GM12874 (cell line): ENCODE results near the gene MMEL1.

Source experiments
- TF ChIP-seq, protein P1 (sequence below): IDR thresholded peaks from 2 replicates; pipeline ENCODE4 v1.5.1; 2011; ENCODE audit warnings: low read depth, mild to moderate bottlenecking, control low read depth, low read length, moderate library complexity; ENCODE audit not compliant: insufficient read depth

MMEL1 gene

GRCh38 chr1:2547210-2548067 is 85.4 kb downstream of the MMEL1 start:
- TF ChIP-seq, protein P1, sequence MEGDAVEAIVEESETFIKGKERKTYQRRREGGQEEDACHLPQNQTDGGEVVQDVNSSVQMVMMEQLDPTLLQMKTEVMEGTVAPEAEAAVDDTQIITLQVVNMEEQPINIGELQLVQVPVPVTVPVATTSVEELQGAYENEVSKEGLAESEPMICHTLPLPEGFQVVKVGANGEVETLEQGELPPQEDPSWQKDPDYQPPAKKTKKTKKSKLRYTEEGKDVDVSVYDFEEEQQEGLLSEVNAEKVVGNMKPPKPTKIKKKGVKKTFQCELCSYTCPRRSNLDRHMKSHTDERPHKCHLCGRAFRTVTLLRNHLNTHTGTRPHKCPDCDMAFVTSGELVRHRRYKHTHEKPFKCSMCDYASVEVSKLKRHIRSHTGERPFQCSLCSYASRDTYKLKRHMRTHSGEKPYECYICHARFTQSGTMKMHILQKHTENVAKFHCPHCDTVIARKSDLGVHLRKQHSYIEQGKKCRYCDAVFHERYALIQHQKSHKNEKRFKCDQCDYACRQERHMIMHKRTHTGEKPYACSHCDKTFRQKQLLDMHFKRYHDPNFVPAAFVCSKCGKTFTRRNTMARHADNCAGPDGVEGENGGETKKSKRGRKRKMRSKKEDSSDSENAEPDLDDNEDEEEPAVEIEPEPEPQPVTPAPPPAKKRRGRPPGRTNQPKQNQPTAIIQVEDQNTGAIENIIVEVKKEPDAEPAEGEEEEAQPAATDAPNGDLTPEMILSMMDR = no peak

DNA sequence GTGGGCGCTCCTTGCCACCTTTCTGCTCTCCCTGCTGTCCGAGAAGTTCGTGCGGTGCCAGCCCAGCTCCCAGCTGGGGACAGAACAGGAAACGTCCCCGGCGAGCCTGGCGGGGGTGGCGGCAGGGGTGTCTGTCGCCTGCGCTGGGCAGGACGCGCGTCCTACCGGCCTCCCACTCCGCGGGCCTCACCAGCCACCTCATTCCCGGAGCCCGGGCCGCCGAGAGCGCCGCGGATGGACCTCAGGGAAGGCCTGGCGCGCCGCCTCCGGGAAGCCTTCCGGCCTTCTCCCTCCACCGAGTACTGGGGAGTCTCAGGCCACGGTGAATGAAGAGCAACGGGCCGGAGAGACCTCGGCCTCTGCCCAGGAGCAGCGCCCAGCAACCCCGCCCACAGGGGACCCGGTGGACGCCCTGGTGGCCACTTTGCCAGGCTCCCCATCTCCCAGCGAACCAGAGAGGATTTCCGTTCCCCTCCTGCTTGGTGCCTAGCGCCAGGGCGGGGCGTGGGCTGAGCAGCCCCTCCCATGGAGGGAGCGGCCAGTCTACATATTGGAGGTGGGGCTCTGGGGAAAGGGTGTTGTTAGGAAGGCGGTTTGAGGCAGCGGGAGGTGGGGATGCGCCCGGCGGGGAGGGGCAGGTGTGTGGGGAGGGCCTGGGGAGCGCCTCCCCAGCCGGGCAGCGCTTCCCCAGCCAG is 86.2 kb downstream of the MMEL1 start:
- TF ChIP-seq, protein P1 = no peak

DNA sequence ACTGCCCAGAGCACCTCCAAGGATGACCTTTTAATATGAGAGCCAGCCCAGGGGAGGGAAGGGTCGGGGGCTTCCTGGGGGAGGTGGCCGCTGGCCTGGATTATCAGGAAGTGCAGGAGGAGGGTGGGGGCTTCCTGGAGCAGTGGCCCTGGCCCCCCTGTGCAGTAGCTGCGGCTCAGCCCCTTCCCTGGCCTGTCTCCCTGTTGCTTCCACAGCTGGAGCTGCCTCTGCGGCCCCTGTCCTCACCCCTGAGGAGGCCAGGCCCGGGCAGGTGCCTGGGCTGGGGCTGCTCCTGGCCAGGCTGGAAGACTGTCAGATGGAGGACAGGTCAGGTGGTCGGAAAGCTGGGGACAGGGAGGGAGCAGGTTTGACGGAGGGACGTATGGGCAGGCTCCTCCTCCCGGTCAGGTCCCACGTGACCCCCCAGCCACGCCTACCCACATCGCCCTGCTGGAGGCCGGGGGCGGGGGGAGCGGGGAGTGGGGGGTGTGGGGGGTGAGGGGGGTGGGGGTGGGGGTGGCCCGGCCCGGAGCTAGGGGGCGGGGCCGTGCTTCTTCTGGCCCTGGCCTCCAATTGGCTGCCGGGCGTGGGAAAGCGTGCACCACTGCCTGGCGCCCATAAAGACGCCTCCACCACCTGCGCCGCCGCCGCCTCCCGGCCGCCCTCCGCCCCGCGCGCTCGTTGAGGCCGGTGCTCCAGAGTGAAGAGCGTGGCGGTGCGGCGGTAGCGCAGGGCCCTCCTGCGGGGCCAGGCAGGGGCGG is 86.9 kb downstream of the MMEL1 start:
- TF ChIP-seq, protein P1 = no peak

DNA sequence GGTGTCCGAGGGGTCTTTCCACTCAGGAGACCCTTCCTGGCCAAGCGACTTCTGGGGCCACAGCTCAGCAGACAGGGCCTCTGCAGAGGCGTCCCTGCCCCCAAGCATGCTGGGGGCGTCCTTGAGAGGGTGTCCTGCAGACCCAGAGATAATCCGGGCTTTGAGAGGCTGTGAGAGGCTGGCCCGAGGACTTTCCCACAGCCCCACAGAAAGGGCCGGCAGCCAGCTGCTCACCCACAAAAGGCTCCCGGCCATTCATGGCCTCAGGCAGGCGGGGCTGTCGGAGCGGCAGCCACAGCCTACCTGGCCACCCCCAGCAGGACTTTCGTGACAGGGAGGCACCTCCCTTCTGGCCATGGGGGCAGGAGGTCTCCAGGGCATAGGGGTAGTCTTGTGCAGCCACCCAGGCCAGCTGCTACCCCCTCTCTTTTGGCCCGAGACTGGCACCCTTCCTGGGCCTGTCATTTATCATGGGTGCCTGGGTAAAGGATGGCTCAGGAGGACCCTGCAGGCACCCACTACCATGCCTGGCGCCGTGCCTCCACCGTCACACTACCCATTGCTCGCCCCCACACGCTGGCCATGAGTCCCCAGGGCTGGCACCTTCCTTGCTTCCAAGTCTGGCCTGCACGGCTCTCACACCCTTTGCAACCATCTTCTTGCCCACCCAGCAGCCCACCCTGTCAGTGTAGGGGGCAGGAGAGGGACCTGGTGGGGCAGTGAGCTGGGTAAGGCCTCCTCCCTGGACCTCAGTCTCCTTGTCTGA is 87.8 kb downstream of the MMEL1 start:
- TF ChIP-seq, protein P1 = no peak

DNA sequence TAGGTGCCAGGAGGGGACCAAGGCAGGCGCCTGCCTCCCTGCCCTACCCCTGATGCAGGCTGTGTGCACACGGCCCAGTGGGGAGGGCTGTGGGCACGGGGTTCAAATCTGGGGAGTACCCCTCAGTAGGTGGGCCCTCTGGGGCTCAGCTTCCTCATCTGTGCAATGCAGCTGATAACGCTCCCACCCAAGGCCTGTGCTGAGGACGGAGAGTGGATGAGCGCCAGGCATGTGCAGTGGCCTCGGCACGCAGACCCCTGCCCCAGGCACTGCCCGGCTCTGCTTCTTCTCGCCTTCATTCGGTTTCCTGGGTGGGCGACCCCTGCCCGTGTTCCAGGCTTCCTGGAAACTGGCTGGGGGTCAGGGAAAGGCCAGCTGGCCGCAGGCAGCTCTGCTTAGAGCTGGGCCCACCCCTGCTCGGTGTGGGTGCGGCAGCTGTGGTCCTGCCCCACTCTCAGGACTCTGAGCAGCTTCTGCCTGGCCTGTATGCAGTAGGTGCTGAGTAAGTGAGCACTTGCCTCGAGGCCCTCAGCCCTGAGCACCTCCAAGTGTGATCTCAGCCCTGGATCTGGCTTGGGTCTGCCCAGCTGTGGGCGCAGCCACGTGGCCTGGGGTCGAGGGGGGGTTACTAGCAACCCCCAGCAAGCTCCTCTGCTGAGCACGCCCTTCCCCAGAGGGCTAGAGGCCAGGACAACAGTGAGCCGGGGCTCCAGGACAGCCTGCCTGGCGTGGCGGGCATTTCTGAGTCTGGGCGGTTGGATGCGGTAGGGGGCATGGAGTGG is 88.5 kb downstream of the MMEL1 start:
- TF ChIP-seq, protein P1 = no peak

GRCh38 chr1:2543543-2544092 is 89.2 kb downstream of the MMEL1 start:
- TF ChIP-seq, protein P1 = no peak
